HepG2 (cell line): ENCODE results near the gene RNH1. TPM values are rescaled to one million over a fixed set of nuclear protein-coding genes. Genes with fewer than 3 reads are reported as not detected.

Experiments
- ATAC-seq: fragments of 200-7000 bp; cut with Tn5 transposase; 3 replicates; pipeline ENCODE4 v1.9.1; 2020; ENCODE audit warnings: mild to moderate bottlenecking, moderate library complexity
- BruUV-seq: library from RNA; stranded (reverse); fragments of 400-500 nt; replicated peaks from 2 replicates; lab custom pipeline; 2021; lab: Mats Ljungman, UMichigan
- CTCF ChIA-PET: fragments of 300-600 bp; formaldehyde crosslinking; extraction: SDS; loops from one replicate; lab custom pipeline; 2021; ENCODE audit warnings: low total read pairs, inconsistent platforms, low intra/inter-chr PET ratio; lab: Yijun Ruan, JAX
- POLR2A ChIA-PET: fragments of 350-600 bp; sonication (Branson Sonifier 250); formaldehyde crosslinking; loops from one replicate; lab custom pipeline; 2020; ENCODE audit warnings: antibody characterized with exemption, inconsistent platforms; lab: Yijun Ruan, JAX
- DNase-seq: peaks from one replicate; pipeline ENCODE4 v3.0.0-alpha.2; 2015; ENCODE audit warnings: low spot score
- FAIRE-seq: peaks from 3 replicates; lab custom pipeline; 2011; peaks lifted over from hg19 to GRCh38; lab: Jason Lieb, UNC
- H2AFZ ChIP-seq: one replicate; pipeline ENCODE4 v1.6.1; 2011; ENCODE audit warnings: low read length, inconsistent platforms
- H3K27ac ChIP-seq: fragments of 300-600 bp; 3 replicates; pipeline ENCODE4 v1.8.0; 2011; ENCODE audit warnings: mixed run types, mild to moderate bottlenecking, mixed read lengths, low read length, inconsistent platforms; ENCODE audit not compliant: insufficient read depth; ENCODE audit errors: extremely low read length
- H3K27me3 ChIP-seq, 2 experiments: fragments of 200-600 bp in 1 of 2; 2 replicates in 1 of 2; 3 replicates in 1 of 2; pipeline versions ENCODE4 v1.6.0 to v1.8.0; 2011; ENCODE audit warnings: low read length in 2 of 2, mild to moderate bottlenecking in 2 of 2, moderate library complexity in 2 of 2, inconsistent platforms in 1 of 2; ENCODE audit not compliant: insufficient read depth in 2 of 2, control insufficient read depth in 1 of 2
- H3K36me3 ChIP-seq, 2 experiments: fragments of 200-600 bp in 1 of 2; replicated peaks in 1 of 2; 2 replicates in 1 of 2; 3 replicates in 1 of 2; pipeline versions ENCODE4 v1.5.1 to v1.8.0; 2011; ENCODE audit warnings: low read length in 2 of 2, inconsistent platforms in 1 of 2; ENCODE audit not compliant: insufficient read depth in 2 of 2, control insufficient read depth in 1 of 2
- H3K4me1 ChIP-seq: 2 replicates; pipeline ENCODE4 v1.5.1; 2012; ENCODE audit warnings: low read length, inconsistent platforms; ENCODE audit not compliant: insufficient read depth
- H3K4me2 ChIP-seq: 2 replicates; pipeline ENCODE4 v1.6.0; 2011; ENCODE audit warnings: low read depth, low read length, inconsistent platforms
- H3K4me3 ChIP-seq, 3 experiments: fragments of 200-600 bp in 1 of 3; sonication (generic), shearing (Covaris generic) in 1 of 3; replicated peaks in 1 of 3; 2 replicates each; pipeline ENCODE4 v1.5.1; 2011 to 2016; ENCODE audit warnings: low read length in 3 of 3, inconsistent platforms in 2 of 3, low read depth in 2 of 3, mild to moderate bottlenecking in 2 of 3, control low read depth in 1 of 3, mixed read lengths in 1 of 3; ENCODE audit not compliant: insufficient read depth in 1 of 3
- H3K79me2 ChIP-seq: one replicate; pipeline ENCODE4 v1.6.1; 2011; ENCODE audit warnings: low read length, inconsistent platforms; ENCODE audit not compliant: insufficient read depth
- H3K9ac ChIP-seq: 2 replicates; pipeline ENCODE4 v1.6.0; 2011; ENCODE audit warnings: mild to moderate bottlenecking, low read depth, low read length, inconsistent platforms; ENCODE audit not compliant: insufficient read depth
- H3K9me3 ChIP-seq: 2 replicates; pipeline ENCODE4 v1.5.1; 2012; ENCODE audit warnings: mild to moderate bottlenecking, low read length
- H4K20me1 ChIP-seq: 2 replicates; pipeline ENCODE4 v1.6.0; 2011; ENCODE audit warnings: inconsistent platforms, mild to moderate bottlenecking, low read length, moderate library complexity; ENCODE audit not compliant: insufficient read depth
- CREB1 ChIP-seq, 2 experiments: fragments of 450-650 bp in 1 of 2; IDR thresholded peaks; 2 replicates each; pipeline ENCODE4 v1.6.1; 2016 to 2017; ENCODE audit warnings: control low read depth in 1 of 2, mild to moderate bottlenecking in 1 of 2, missing compliant biosample characterization in 1 of 2, missing genetic modification characterization in 1 of 2
- EZH2 ChIP-seq: conservative IDR thresholded peaks from 2 replicates; pipeline ENCODE4 v1.6.1; 2012; ENCODE audit warnings: mild to moderate bottlenecking, low read depth, low read length, moderate library complexity
- FOXK1 ChIP-seq: sonication (generic); formaldehyde crosslinking; IDR thresholded peaks from 2 replicates; pipeline ENCODE4 v1.4.0; 2020; ENCODE audit warnings: low read depth, missing genetic modification reagents, borderline replicate concordance
- PAWR ChIP-seq: sonication (generic); formaldehyde crosslinking; IDR thresholded peaks from 2 replicates; pipeline ENCODE4 v1.4.0; 2020; ENCODE audit warnings: missing genetic modification reagents, mild to moderate bottlenecking, borderline replicate concordance
- PAX8 ChIP-seq: sonication (generic); formaldehyde crosslinking; IDR thresholded peaks from 2 replicates; pipeline ENCODE4 v1.8.0; 2022; ENCODE audit warnings: mild to moderate bottlenecking, missing genetic modification reagents, borderline replicate concordance
- PCBP1 ChIP-seq: fragments of 200-400 bp; formaldehyde crosslinking; IDR thresholded peaks from 2 replicates; pipeline ENCODE4 v1.6.1; 2017; ENCODE audit warnings: mild to moderate bottlenecking, low read depth, low read length, borderline replicate concordance
- PHF20 ChIP-seq: sonication (generic); formaldehyde crosslinking; IDR thresholded peaks from 2 replicates; pipeline ENCODE4 v1.5.0; 2020; ENCODE audit warnings: mild to moderate bottlenecking, missing genetic modification reagents
- PHF21A ChIP-seq: sonication (generic); formaldehyde crosslinking; IDR thresholded peaks from 2 replicates; pipeline ENCODE4 v1.5.0; 2020; ENCODE audit warnings: mild to moderate bottlenecking, missing genetic modification reagents
- PITX1 ChIP-seq: sonication (generic); formaldehyde crosslinking; IDR thresholded peaks from 2 replicates; pipeline ENCODE4 v1.5.1; 2020; ENCODE audit warnings: mild to moderate bottlenecking, missing genetic modification reagents
- PTBP1 ChIP-seq: fragments of 200-400 bp; formaldehyde crosslinking; IDR thresholded peaks from 2 replicates; pipeline ENCODE4 v1.6.1; 2018; ENCODE audit warnings: low read length, low read depth; ENCODE audit not compliant: poor library complexity, severe bottlenecking
- SKI ChIP-seq: fragments of 450-650 bp; IDR thresholded peaks from one replicate; pipeline ENCODE4 v1.6.1; 2018; ENCODE audit warnings: mild to moderate bottlenecking; ENCODE audit not compliant: partially characterized antibody
- SRF ChIP-seq: IDR thresholded peaks from 2 replicates; pipeline ENCODE4 v1.6.1; 2011; ENCODE audit warnings: mild to moderate bottlenecking, low read depth, low read length, moderate library complexity
- SRSF1 ChIP-seq: fragments of 200-400 bp; formaldehyde crosslinking; optimal IDR thresholded peaks from 2 replicates; pipeline ENCODE3; 2017; ENCODE audit warnings: mild to moderate bottlenecking, low read depth, low read length, moderate library complexity
- TEAD3 ChIP-seq: optimal IDR thresholded peaks from 2 replicates; pipeline ENCODE3; 2016; ENCODE audit warnings: borderline replicate concordance
- TFE3 ChIP-seq: IDR thresholded peaks from 2 replicates; pipeline ENCODE4 v1.6.1; 2016
- ZNF12 ChIP-seq: sonication (generic); formaldehyde crosslinking; IDR thresholded peaks from 2 replicates; pipeline ENCODE4 v1.5.0; 2020; ENCODE audit warnings: missing genetic modification reagents
- ZNF160 ChIP-seq: sonication (generic); formaldehyde crosslinking; IDR thresholded peaks from 2 replicates; pipeline ENCODE4 v1.8.0; 2022; ENCODE audit warnings: mild to moderate bottlenecking, inconsistent platforms, missing genetic modification reagents
- ZNF350 ChIP-seq: sonication (generic); formaldehyde crosslinking; IDR thresholded peaks from 2 replicates; pipeline ENCODE4 v1.4.0; 2020; ENCODE audit warnings: mild to moderate bottlenecking, low read depth, missing genetic modification reagents, borderline replicate concordance
- ZNF432 ChIP-seq: sonication (generic); formaldehyde crosslinking; IDR thresholded peaks from 2 replicates; pipeline ENCODE4 v1.5.0; 2020; ENCODE audit warnings: missing genetic modification reagents, mild to moderate bottlenecking, borderline replicate concordance
- ZNF607 ChIP-seq: sonication (generic); formaldehyde crosslinking; IDR thresholded peaks from 2 replicates; pipeline ENCODE4 v1.5.1; 2020; ENCODE audit warnings: missing genetic modification reagents, mild to moderate bottlenecking, borderline replicate concordance
- ZNF614 ChIP-seq: IDR thresholded peaks from 2 replicates; pipeline ENCODE4 v1.6.1; 2018; ENCODE audit warnings: missing biosample characterization, missing genetic modification reagents, inconsistent platforms, borderline replicate concordance
- ZNF782 ChIP-seq: sonication (generic); formaldehyde crosslinking; IDR thresholded peaks from 2 replicates; pipeline ENCODE4 v1.4.0; 2020; ENCODE audit warnings: missing genetic modification reagents, mild to moderate bottlenecking, borderline replicate concordance
- WGBS: methylation state at CpG from one replicate; pipeline ENCODE4 v1.1.6; 2017; ENCODE audit warnings: low lambda C conversion rate; 5-methylcytosine and 5-hydroxymethylcytosine counted together
- in situ Hi-C: cut with HindIII; loops from 2 replicates; pipeline ENCODE4 v1.10.0; 2017; ENCODE audit warnings: low pct_unique_long_range_greater_than_20kb; ENCODE audit not compliant: extremely low pct_ligation_motif_present
- intact Hi-C: fragments of 100-400 bp; cut with micrococcal nuclease; formaldehyde crosslinking; loops from one replicate; pipeline ENCODE4 v1.10.0; 2022; ENCODE audit not compliant: unreplicated experiment
- polyA plus RNA-seq, 8 experiments: library from polyadenylated mRNA; depleted of rRNA in 3 of 8; stranded (reverse) in 7 of 8; unstranded in 1 of 8; fragments of >200 nt; fragmentation: Illumina TruSeq in 4 of 8; extraction: Trizol in 4 of 8; gene quantifications; 2 replicates each; pipeline versions ENCODE4 v1.2.1 to v1.2.3, GENCODE V29; 2011 to 2016; ENCODE audit warnings: low read depth in 4 of 8, missing spikeins in 1 of 8, mixed read lengths in 1 of 8; ENCODE audit not compliant: insufficient read depth in 1 of 8
- total RNA-seq, 5 experiments: library from RNA; depleted of rRNA; stranded (reverse); fragments of >200 nt; fragmentation: Illumina TruSeq; extraction: Trizol; gene quantifications; 2 replicates each; pipeline ENCODE4 v1.2.3, GENCODE V29; 2016; ENCODE audit warnings: low read depth in 1 of 5

Gene RNH1
- total and polyA plus RNA-seq, 2 of the 13 experiments (the other 11 are each of a cell fraction or from before 2014, with no cell fraction given), result 36.0 to 74.1 TPM

GRCh38 chr11:535519-536454, 28.7 kb upstream of the RNH1 start, which contains the start of gene HRAS:
Gene HRAS (minus strand): TSS chr11:535576.
- Histone ChIP-seq H3K4me3 (peak within 1 kb of the TSS; percentile 93 to 95 (median 95)), H3K79me2 (peaks cover 4% of the 10 kb centered on the region), H2AFZ (no peak within 1 kb of the TSS), H3K4me1 (peaks cover 47% of the 10 kb centered on the region), H3K36me3 (peaks cover 10 to 19% of the 10 kb centered on the region in 2 experiments; a peak in 4 of 5 replicates), H3K9ac (peak within 1 kb of the TSS; percentile 82), H3K27me3 (peaks cover 5 to 11% of the 10 kb centered on the region in 2 experiments; a peak in 4 of 5 replicates), H3K27ac (peak within 1 kb of the TSS; percentile 75), H3K4me2 (peak within 1 kb of the TSS; percentile 94), H4K20me1 (no peaks in the 10 kb centered on the region; the same call in 1 of the 2 replicates), H3K9me3 (no peaks in the 10 kb centered on the region)
- CTCF ChIA-PET, result interaction anchor here (0.6 kb wide), 1 partner anchor 217 kb away, joined by 4 read pairs; no protein-coding TSS in a partner anchor
- intact Hi-C loops, result no loop called here
- in situ Hi-C loops, result no loop called here
- DNase-seq (peak; percentile 83), FAIRE-seq (no peak), ATAC-seq (peak; percentile 84)
- WGBS, result 0% methylated on average over 9 of the region's 97 CpGs
- POLR2A ChIA-PET, result interaction anchor here (0.7 to 1.5 kb wide), 17 partner anchors 9 to 284 kb away, joined by 3 to 7 read pairs (median 4); partner anchors contain the start of genes PHRF1, PNPLA2 and RNH1
- BruUV-seq, result no TSS peak
- peak; percentile 65; the same call in 1 of the 2 replicates for TF ChIP-seq ZNF614 (CRISPR knock-in tag)
- no peak for TF ChIP-seq TEAD3 (CRISPR knock-in tag)
- TF ChIP-seq CREB1 (IDR thresholded peaks at IDR 0.05), result peak; percentile 29; the same call in 1 of the 2 replicates
- TF ChIP-seq CREB1 (CRISPR knock-in tag; IDR thresholded peaks at IDR 0.05), result no peak
- no peak for TF ChIP-seq ZNF432 (CRISPR knock-in tag)
- no peak for TF ChIP-seq ZNF350 (CRISPR knock-in tag)
- TF ChIP-seq PTBP1, result no peak
- peak; percentile 83 for TF ChIP-seq SRSF1
- TF ChIP-seq SKI, result peak; percentile 20
- 0 out of 2 replicates have a peak, but pooled peaks have one; percentile 36 for TF ChIP-seq ZNF782 (CRISPR knock-in tag)
- TF ChIP-seq PITX1 (CRISPR knock-in tag), result no peak
- peak; percentile 21; the same call in 1 of the 2 replicates for TF ChIP-seq PHF21A (CRISPR knock-in tag)
- TF ChIP-seq SRF, result no peak
- TF ChIP-seq EZH2, result no peak
- 0 out of 2 replicates have a peak, but pooled peaks have one; percentile 19 for TF ChIP-seq PAX8 (CRISPR knock-in tag)
- TF ChIP-seq PAWR (CRISPR knock-in tag), result no peak
- peak; percentile 40; the same call in 1 of the 2 replicates for TF ChIP-seq ZNF607 (CRISPR knock-in tag)
- TF ChIP-seq PCBP1, result no peak
- 0 out of 2 replicates have a peak, but pooled peaks have one; percentile 19 for TF ChIP-seq PHF20 (CRISPR knock-in tag)
- no peak for TF ChIP-seq ZNF160 (CRISPR knock-in tag)
- 0 out of 2 replicates have a peak, but pooled peaks have one; percentile 32 for TF ChIP-seq FOXK1
- TF ChIP-seq ZNF12 (CRISPR knock-in tag), result no peak
- 0 out of 2 replicates have a peak, but pooled peaks have one; percentile 23 for TF ChIP-seq TFE3
